ENCODE results near the gene BANK1. TPM values are rescaled to one million over a fixed set of nuclear protein-coding genes. Genes with fewer than 3 reads are reported as not detected.

Gene BANK1
- total and polyA plus RNA-seq, 2 donors (not counting 1 experiment from before 2014, with no cell fraction given) = 353 to 354 TPM

- Histone ChIP-seq H3K4me1 (ENCODE audit: control insufficient read depth in 2 of 2, insufficient read depth in 2 of 2, low read length in 2 of 2) (no peaks in the 10 kb centered on the region), H3K79me2 (ENCODE audit: control insufficient read depth, insufficient read depth, low read length) (no peaks in the 10 kb centered on the region), H3K4me3 (ENCODE audit: control extremely low read depth in 1 of 5, extremely low read depth in 1 of 5, insufficient read depth in 1 of 5, low read depth in 2 of 5, low read length in 4 of 5) (no peak overlapping the region), H3K9ac (ENCODE audit: low read length) (no peak overlapping the region), H3K27ac (ENCODE audit: low read length in 2 of 2) (no peak overlapping the region), H3K9me3 (ENCODE audit: control extremely low read depth in 1 of 3, control insufficient read depth in 2 of 3, insufficient read depth in 1 of 3, low read length in 2 of 3) (no peaks in the 10 kb centered on the region), H3K36me3 (replicated peaks in 1 of 2; ENCODE audit: control extremely low read depth in 1 of 2, control insufficient read depth in 1 of 2, extremely low read depth in 1 of 2, insufficient read depth in 2 of 2, low read length in 1 of 2) (no peaks in the 10 kb centered on the region), H4K20me1 (ENCODE audit: control insufficient read depth, insufficient read depth, low read length, poor library complexity, severe bottlenecking) (no peaks in the 10 kb centered on the region), H2AFZ (ENCODE audit: insufficient read depth, low read depth, low read length, poor library complexity, severe bottlenecking) (no peak overlapping the region), H3K4me2 (replicated peaks; ENCODE audit: low read depth, low read length, poor library complexity, severe bottlenecking) (no peak overlapping the region), H3K27me3 (replicated peaks in 1 of 4; ENCODE audit: control extremely low read depth in 1 of 4, control insufficient read depth in 3 of 4, insufficient read depth in 4 of 4, low read length in 3 of 4) (no peaks in the 10 kb centered on the region)
- Mint-ChIP-seq H3K27me3 (peaks cover 17% of the 10 kb centered on the region), H3K27ac (no peak overlapping the region), H3K4me1 (no peaks in the 10 kb centered on the region), H3K9me3 (ENCODE audit: insufficient read depth) (no peaks in the 10 kb centered on the region), H3K4me3 (no peak overlapping the region)
- DNase-seq (no peak), ATAC-seq (ENCODE audit: low read depth) (no peak)
- 86% methylated on average over 1 of the region's 1 CpG for WGBS (ENCODE audit: insufficient coverage)
- ChIA-PET POLR2A (no interaction called here), CTCF (interaction anchor here (0.8 kb wide), 1 partner anchor 9 kb away, joined by 3 read pairs; no protein-coding TSS in a partner anchor)
- TF ChIP-seq CTCF (IDR thresholded peaks at IDR 0.05) (no peak), EZH2 (IDR thresholded peaks at IDR 0.05; ENCODE audit: borderline replicate concordance, insufficient read depth, low read depth, low read length, poor library complexity, severe bottlenecking) (no peak)
- intact Hi-C loops (cut with micrococcal nuclease) = no loop called here
Measured at GRCh38 chr4:102094481-102094880, 304.0 kb downstream of the BANK1 start.

GRCh38 chr4:102103368-102103767, 312.8 kb downstream of the BANK1 start:
- WGBS (ENCODE audit: insufficient coverage) = no CpG with 5 or more reads among the region's 3 CpGs

More at GRCh38 chr4:102103368-102103767, 312.8 kb downstream of the BANK1 start:
- H3K4me1 Mint-ChIP-seq = no peaks in the 10 kb centered on the region
- H3K27ac Mint-ChIP-seq = no peak overlapping the region
- Histone ChIP-seq H3K9me3 (ENCODE audit: control extremely low read depth in 1 of 3, control insufficient read depth in 2 of 3, insufficient read depth in 1 of 3, low read length in 2 of 3) (peaks cover 8 to 35% (median 12%) of the 10 kb centered on the region in 3 donors), H3K9ac (ENCODE audit: low read length) (no peak overlapping the region), H3K79me2 (ENCODE audit: control insufficient read depth, insufficient read depth, low read length) (no peaks in the 10 kb centered on the region), H4K20me1 (ENCODE audit: control insufficient read depth, insufficient read depth, low read length, poor library complexity, severe bottlenecking) (no peaks in the 10 kb centered on the region), H3K36me3 (replicated peaks in 1 of 2; ENCODE audit: control extremely low read depth in 1 of 2, control insufficient read depth in 1 of 2, extremely low read depth in 1 of 2, insufficient read depth in 2 of 2, low read length in 1 of 2) (no peaks in the 10 kb centered on the region), H3K27me3 (replicated peaks in 1 of 4; ENCODE audit: control extremely low read depth in 1 of 4, control insufficient read depth in 3 of 4, insufficient read depth in 4 of 4, low read length in 3 of 4) (no peaks in the 10 kb centered on the region), H2AFZ (ENCODE audit: insufficient read depth, low read depth, low read length, poor library complexity, severe bottlenecking) (no peak overlapping the region), H3K4me2 (replicated peaks; ENCODE audit: low read depth, low read length, poor library complexity, severe bottlenecking) (no peak overlapping the region), H3K27ac (ENCODE audit: low read length in 2 of 2) (no peak overlapping the region), H3K4me3 (ENCODE audit: control extremely low read depth in 1 of 5, extremely low read depth in 1 of 5, insufficient read depth in 1 of 5, low read depth in 2 of 5, low read length in 4 of 5) (no peak overlapping the region), H3K4me1 (ENCODE audit: control insufficient read depth in 2 of 2, insufficient read depth in 2 of 2, low read length in 2 of 2) (no peaks in the 10 kb centered on the region)
- TF ChIP-seq EZH2 (IDR thresholded peaks at IDR 0.05; ENCODE audit: borderline replicate concordance, insufficient read depth, low read depth, low read length, poor library complexity, severe bottlenecking) (no peak), CTCF (IDR thresholded peaks at IDR 0.05) (no peak)
- intact Hi-C loops (cut with micrococcal nuclease) = no loop called here
- H3K4me3 Mint-ChIP-seq = no peak overlapping the region
- ChIA-PET CTCF (no interaction called here), POLR2A (no interaction called here)
- DNase-seq (no peak), ATAC-seq (ENCODE audit: low read depth) (no peak)
- H3K9me3 Mint-ChIP-seq (ENCODE audit: insufficient read depth) = peaks cover 17% of the 10 kb centered on the region
- peaks cover 4% of the 10 kb centered on the region for H3K27me3 Mint-ChIP-seq

Data from B cell (primary cell).